Skeletal muscle cell (primary cell): ENCODE measurements around the gene BCDIN3D.

Source experiments
- DNase-seq: peaks from one replicate; pipeline ENCODE4 v3.0.0-alpha.2; 2010; ENCODE audit warnings: low read depth
- H3K4me3 ChIP-seq: 2 replicates; pipeline ENCODE4 v1.5.1; 2011; ENCODE audit warnings: low read depth, mild to moderate bottlenecking, control low read depth, low read length, moderate library complexity

Gene BCDIN3D

DNA sequence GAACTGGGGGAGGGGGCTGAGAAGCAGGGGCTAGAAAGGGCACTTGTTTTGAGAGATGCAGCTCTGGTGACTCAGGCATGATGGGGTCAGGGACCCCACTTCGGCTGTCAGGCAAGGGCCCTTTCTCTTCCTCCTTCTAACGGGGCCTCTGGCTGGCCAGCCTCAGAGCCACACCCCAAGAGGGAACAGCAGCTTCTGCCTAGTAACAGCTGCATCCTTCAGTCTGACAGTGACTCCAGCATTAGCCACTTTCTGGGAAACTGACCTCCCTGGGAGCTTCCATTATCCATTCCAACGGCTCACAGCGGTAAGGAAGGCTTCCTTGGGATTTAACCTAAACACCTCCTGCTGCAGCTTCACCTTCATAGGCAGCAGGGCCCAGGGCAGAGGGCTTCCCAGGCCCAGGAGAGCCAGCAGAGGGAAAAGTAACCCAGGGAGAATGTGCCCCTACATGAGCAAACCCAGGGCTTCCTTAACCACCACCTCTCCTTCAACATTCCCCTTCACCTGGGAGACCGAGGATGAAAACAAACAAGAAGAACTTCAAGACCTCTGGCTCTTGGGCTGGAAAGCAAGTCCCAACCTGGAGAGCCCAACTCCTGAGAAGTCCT lies 17.4 kb downstream of the BCDIN3D start:
- DNase-seq = peak; percentile 57

GRCh38 chr12:49824895-49825294 lies 18.0 kb downstream of the BCDIN3D start:
- no peak for DNase-seq
- peak overlapping the region; percentile 31 for H3K4me3 ChIP-seq

More for the DNA sequence above, 17.4 kb downstream of the BCDIN3D start:
- H3K4me3 ChIP-seq = peak overlapping the region; percentile 31

DNA sequence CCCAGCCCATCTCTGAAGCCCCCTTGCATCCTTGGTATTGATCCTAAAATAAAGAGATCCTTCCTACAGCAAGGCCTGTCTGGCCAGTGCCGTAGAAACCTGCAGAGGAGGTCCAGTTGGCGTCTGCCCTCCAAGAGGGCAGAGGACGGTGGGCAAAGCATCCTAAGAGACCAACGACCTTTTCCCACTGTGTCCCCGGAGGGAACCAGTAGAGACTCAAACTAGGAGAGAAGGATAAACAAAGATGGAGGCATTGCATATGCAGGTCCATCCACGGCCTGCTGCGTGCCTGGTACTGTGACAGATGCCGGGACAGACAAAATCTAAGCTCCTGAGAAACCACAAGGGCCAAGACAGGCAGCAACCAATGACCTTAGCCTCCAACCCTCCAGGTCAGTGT lies 18.5 kb downstream of the BCDIN3D start:
- no peak overlapping the region for H3K4me3 ChIP-seq
- DNase-seq = no peak

DNA sequence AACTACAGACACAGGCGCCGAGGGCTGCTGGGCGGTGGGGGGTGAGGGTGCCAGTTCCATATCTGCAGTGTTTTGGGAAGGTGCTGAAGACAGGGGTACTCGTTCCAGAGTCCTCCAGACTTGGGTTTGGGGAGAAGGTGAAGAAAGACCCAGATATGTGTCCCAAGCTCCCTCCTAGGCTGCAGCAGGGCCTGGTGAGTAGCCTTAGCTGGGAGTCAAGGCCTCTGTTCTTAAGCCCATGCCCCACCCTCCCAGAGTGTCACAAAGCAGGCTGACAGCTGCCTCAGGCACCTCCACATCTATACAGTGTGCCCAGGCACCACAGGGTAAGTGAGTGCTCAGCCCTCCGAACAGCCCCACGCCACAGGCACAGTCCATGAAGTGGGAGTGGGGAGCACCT lies 19.0 kb downstream of the BCDIN3D start:
- DNase-seq = no peak
- H3K4me3 ChIP-seq = no peak overlapping the region

- DNase-seq = no peak
- H3K4me3 ChIP-seq = no peak overlapping the region
These were observed 19.6 kb downstream of the BCDIN3D start for GRCh38 chr12:49823350-49823749.

DNA sequence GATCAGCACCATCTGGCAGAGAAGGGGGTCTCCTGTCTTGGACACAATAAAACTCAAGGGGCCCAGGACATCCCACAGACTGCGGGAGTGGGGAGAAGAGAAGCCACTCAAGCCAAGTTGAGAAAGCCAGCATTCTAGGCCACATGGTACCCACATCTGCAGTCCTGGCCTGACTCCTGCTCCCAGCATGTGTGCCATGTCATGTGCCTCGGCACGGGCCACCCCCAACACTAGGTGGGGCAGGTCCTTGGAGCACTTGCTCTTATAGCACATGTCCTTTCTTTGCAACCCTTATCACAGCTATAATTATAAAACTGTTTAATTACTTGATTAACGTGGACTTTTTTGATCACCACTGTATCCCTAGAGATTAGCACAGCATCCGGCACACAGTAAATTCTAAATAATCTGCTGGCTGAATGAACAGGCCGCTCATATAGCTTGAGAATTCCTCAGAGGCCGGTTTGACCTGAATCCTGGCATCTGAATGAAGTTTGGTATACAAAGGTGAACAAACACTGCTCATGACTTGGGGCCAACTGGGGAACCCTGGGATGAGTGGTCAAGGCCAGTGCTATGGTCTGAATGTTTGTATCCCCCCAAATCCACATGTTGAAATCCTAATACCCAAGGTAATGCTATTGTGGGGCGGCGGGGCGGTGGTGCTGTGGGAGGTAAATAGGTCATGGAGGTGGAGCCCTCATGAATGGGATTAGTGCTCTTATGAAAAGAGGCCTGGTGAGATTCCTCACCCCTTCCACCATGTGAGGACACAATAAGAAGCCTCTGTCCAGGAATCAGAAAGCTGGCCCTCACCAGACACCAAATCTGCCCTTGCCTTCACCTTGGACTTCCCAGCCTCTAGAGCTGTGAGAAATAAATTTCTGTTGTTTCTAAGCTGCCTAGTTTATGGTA lies 21.3 kb downstream of the BCDIN3D start:
- DNase-seq = no peak

GRCh38 chr12:49819786-49820185 lies 23.1 kb downstream of the BCDIN3D start:
- no peak overlapping the region for H3K4me3 ChIP-seq
- no peak for DNase-seq

More for the DNA sequence above, 21.3 kb downstream of the BCDIN3D start:
- H3K4me3 ChIP-seq = no peak overlapping the region

DNA sequence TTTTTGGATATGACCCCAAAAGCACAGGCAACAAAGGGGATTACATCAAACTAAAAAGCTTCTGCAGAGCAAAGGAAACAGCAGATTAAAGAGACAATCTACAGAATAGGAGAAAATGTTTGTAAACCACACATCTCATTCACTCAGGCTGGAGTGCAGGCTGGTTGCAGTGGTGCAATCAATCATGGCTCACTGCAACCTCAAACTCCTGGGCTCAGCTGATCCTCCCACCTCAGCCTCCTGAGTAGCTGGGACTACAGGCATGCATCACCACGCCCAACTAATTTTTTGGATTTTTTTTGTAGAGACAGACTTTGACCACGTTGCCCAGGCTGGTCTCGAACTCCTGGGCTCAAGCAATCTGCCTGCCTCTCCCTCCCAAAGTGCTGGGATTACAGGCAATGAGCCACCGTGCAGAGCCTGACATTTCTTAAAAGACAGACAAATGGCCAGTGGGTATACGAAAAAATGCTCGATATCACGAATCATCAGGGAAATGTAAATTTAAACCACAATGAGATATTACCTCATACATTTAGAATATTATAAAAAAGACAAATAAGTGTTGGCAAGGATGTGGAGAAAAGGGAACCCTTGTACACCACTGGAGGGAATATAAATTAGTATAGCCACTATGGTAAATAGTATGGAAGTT lies 24.5 kb downstream of the BCDIN3D start:
- H3K4me3 ChIP-seq = no peak overlapping the region
- DNase-seq = no peak

DNA sequence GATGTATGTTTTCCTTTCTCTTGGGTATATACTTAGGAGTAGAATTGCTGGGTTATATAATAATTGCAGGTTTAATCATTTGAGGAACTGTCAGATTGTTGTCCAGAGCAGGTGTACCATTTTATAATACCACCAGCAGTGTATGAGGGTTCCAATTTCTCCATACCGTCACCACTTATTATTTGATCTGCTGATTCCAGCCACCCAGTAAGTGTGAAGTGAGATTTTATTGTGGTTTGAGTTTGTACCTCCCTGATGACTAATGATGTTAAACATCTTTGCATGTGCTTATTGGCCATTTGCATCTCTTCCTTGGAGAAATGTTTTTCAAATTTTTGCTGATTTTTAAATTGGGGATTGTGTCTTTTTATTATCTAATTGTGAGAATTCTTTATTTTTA lies 29.8 kb downstream of the BCDIN3D start:
- H3K4me3 ChIP-seq = no peak overlapping the region
- DNase-seq = no peak

- DNase-seq = no peak
These were observed 30.9 kb downstream of the BCDIN3D start for GRCh38 chr12:49811961-49812401.

GRCh38 chr12:49811136-49811535 lies 31.8 kb downstream of the BCDIN3D start:
- DNase-seq = no peak
- no peak overlapping the region for H3K4me3 ChIP-seq

More at GRCh38 chr12:49811961-49812401, 30.9 kb downstream of the BCDIN3D start:
- H3K4me3 ChIP-seq = no peak overlapping the region

- no peak overlapping the region for H3K4me3 ChIP-seq
- no peak for DNase-seq
These were observed 33.0 kb downstream of the BCDIN3D start for GRCh38 chr12:49809906-49810389.

GRCh38 chr12:49809381-49809905 lies 33.5 kb downstream of the BCDIN3D start:
- peak; percentile 58 for DNase-seq
- no peak overlapping the region for H3K4me3 ChIP-seq

- no peak overlapping the region for H3K4me3 ChIP-seq
- DNase-seq = no peak
These were observed 34.1 kb downstream of the BCDIN3D start for GRCh38 chr12:49808686-49809380.

DNA sequence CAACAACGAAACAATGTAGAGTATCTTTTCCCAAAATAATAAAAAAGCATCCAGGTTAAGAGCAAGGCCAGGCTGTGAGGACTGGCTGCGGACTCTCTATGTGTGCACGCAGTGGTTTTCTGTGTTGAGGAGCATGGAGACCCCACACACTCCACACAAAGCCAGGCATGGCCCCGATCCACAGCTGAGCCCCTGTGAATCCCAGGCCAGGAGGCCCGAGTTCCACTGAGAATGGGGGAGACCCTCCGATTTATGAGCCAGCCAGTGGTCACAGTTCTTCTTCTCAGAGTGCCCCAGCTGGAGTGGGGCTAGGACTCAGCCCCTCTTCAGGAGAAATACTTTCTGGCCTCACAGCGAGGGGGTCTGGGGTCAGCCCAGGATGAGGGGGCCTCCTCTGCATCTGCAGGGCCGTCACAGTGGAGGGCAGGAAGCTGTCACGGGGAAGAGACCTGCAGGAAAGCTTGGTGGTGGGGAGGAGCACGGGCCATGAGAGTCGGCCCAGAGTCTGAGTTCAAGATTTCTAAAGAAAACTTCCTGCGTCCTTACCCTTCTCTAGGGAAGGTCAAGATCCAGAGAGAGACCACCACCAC lies 34.8 kb downstream of the BCDIN3D start:
- H3K4me3 ChIP-seq = no peak overlapping the region
- DNase-seq = no peak

- no peak overlapping the region for H3K4me3 ChIP-seq
- DNase-seq = no peak
These were observed 36.0 kb downstream of the BCDIN3D start for GRCh38 chr12:49806877-49807276.

DNA sequence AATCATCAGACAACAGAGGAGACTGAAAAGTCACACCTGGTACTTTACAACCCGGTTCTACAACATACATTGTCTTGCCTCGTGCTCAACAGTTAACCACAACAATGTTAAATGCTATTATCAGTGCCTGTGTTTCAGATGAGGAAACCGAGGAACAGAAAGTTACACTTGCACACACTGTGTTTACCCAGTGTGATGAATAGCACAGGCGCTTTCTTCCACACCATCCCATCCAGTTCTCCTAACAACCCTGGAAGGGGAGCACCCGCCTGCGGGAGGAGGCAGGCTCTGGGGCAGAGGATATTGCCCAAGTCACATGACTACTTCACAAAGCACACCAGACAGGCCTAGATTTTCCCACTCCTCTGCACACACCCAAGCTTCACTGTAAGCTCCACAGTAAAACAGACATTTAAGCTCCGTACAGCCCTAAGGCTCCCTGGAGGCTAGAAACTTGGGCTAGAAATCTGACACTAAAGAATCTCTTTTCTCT lies 36.5 kb downstream of the BCDIN3D start:
- DNase-seq = no peak
- no peak overlapping the region for H3K4me3 ChIP-seq

- no peak for DNase-seq
- H3K4me3 ChIP-seq = no peak overlapping the region
These were observed 37.5 kb downstream of the BCDIN3D start for GRCh38 chr12:49805409-49805808.

DNA sequence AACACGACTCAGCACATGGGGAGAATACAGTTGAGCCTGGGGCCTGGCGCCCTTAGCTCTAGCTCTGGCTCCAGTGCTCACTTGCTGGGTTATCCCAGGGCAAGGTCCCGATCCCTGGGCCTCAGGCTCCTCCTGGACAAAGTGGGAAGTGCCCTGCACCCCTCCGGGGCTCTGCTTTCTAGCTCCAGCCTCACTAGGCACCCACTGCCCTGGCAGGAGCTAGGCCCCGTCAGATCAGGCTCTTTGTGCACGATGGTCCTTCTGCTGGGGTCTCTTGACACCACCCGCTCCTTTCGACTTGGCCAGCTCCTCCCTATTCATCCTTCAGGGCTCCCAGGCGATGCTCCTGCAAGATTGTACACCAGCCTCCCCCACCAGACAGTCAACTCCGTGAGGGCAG lies 38.1 kb downstream of the BCDIN3D start:
- no peak for DNase-seq
- H3K4me3 ChIP-seq = no peak overlapping the region
